Fibroblast of lung (primary cell): ENCODE data around the gene ARL4A.

Experiments
- EZH2 ChIP-seq: IDR thresholded peaks from 2 replicates; pipeline ENCODE4 v1.5.1; 2012; ENCODE audit warnings: low read length, control low read depth, mild to moderate bottlenecking; ENCODE audit errors: missing control alignments
- TF ChIP-seq, protein P1 (sequence below), 2 donors: IDR thresholded peaks in 1 of 2; conservative IDR thresholded peaks in 1 of 2; 1 replicate in 1 of 2; 2 replicates in 1 of 2; pipeline ENCODE4 v1.5.1; 2011 to 2012; ENCODE audit warnings: low read length in 2 of 2, control low read depth in 1 of 2, inconsistent platforms in 1 of 2, low read depth in 1 of 2, mild to moderate bottlenecking in 1 of 2

DNA sequence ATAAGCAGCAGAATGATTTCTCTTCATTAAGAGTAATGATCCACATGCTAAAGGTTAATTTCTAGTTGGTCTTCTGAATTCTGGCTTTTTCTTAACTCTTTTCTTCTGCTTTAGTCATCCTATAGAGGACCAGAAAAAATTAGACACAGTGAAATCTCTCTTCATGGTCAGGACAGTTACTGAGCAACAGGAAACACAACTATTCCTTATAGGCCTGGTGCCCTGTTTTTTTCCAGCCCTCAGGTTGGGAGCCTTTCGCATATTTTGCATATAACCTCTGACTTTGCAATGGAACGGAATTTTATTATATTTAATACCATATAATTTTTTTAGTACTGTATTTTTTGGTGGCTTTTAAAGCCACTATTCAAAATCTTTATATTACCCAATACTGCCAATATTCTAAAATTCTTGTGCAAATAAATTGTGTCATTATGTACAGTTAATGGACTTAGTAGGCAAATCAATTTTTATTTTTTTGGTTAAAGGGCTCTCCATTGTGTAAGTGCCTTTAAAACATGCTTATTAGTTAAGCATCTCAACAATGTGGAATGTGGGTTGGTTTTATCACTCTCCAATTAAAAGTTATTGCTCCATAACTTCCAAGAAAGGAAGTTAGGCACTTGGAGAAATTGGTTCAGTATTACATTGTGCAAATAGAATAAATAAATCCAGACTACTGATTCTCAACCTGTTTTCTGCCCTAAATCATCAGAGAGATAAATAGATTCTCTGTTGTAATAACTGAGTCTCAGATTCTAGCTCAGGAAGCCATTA is 22.5 kb downstream of the ARL4A start:
- TF ChIP-seq, protein P1, sequence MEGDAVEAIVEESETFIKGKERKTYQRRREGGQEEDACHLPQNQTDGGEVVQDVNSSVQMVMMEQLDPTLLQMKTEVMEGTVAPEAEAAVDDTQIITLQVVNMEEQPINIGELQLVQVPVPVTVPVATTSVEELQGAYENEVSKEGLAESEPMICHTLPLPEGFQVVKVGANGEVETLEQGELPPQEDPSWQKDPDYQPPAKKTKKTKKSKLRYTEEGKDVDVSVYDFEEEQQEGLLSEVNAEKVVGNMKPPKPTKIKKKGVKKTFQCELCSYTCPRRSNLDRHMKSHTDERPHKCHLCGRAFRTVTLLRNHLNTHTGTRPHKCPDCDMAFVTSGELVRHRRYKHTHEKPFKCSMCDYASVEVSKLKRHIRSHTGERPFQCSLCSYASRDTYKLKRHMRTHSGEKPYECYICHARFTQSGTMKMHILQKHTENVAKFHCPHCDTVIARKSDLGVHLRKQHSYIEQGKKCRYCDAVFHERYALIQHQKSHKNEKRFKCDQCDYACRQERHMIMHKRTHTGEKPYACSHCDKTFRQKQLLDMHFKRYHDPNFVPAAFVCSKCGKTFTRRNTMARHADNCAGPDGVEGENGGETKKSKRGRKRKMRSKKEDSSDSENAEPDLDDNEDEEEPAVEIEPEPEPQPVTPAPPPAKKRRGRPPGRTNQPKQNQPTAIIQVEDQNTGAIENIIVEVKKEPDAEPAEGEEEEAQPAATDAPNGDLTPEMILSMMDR (conservative IDR thresholded peaks at IDR 0.05 in 1 of 2, IDR thresholded peaks at IDR 0.05 in 1 of 2; ENCODE audit: low read depth in 1 of 2, low read length in 2 of 2): no peak
- TF ChIP-seq EZH2: no peak
